AG10803 (cell line): ENCODE data around the gene ARHGEF28.

Source experiments
- DNase-seq: peaks from one replicate; pipeline ENCODE4 v3.0.0; 2010; ENCODE audit warnings: low read depth
- H3K4me3 ChIP-seq: 2 replicates; pipeline ENCODE4 v1.5.1; 2011; ENCODE audit warnings: mild to moderate bottlenecking, low read length, control low read depth
- CTCF ChIP-seq: conservative IDR thresholded peaks from 2 replicates; pipeline ENCODE4 v1.5.1; 2011; ENCODE audit warnings: mild to moderate bottlenecking, low read length, control low read depth, inconsistent platforms

The ARHGEF28 gene

DNA sequence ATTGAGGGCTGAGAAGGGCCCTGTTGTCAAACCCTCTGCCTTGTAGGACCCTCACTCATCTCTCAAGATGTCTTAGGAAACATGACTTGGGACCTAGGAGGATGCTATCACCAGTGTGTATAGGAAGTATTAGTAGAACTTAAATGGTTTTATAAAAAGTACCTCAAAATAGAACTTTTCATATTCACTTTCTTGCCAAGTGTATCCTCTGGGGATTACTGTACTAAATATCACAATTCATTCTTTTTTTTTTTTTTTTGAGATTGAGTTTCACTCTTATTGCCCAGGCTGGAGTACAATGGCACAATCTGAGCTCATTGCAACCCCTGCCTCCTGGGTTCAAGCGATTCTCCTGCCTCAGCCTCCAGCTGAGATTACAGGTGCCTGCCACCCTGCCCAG lies 56.2 kb downstream of the ARHGEF28 start:
- no peak for TF ChIP-seq CTCF
- DNase-seq, result no peak
- H3K4me3 ChIP-seq, result no peak overlapping the region

DNA sequence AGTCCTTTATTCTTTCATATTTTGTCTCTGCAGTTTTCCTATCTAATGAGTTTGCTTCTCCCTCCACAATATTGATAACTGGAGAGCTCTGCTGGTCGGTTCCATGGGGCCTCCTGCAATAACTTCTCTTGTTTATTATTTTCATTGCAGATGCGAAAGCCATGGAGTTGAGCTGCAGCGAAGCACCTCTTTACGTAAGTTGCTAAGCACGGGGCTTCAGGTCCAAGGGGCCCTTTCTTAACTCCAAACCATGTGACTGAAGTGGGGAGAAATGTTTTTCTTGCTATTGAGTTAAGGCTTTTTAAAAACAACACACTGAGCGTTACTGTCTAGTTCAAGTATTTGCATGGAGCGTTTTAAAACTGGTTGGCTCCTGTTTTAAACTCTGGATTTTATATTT lies 58.7 kb downstream of the ARHGEF28 start:
- no peak overlapping the region for H3K4me3 ChIP-seq
- TF ChIP-seq CTCF, result no peak
- DNase-seq, result no peak

- no peak for TF ChIP-seq CTCF
- no peak for DNase-seq
- H3K4me3 ChIP-seq, result no peak overlapping the region
These were observed 60.9 kb downstream of the ARHGEF28 start for GRCh38 chr5:73686912-73687311.

DNA sequence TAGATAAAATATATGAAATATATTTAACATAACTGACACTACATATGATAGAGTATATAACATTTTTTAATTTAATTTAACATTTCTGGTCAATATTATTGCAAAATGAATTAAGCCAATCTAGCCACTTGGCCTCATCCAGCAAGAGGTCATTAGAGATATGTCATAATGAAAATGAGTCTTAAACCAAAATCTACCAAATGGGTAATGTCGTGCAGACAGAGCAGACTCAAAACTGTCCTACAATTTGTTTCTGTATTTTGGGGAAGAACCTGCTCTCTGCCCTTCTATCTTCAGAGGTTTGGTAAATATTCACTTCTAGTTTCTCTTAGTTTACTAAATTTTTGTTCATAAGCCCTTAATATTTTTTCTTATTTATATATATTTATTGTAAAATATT lies 61.4 kb downstream of the ARHGEF28 start:
- DNase-seq, result no peak
- H3K4me3 ChIP-seq, result no peak overlapping the region
- no peak for TF ChIP-seq CTCF

GRCh38 chr5:73690015-73690414 lies 64.0 kb downstream of the ARHGEF28 start:
- no peak for TF ChIP-seq CTCF
- no peak for DNase-seq
- no peak overlapping the region for H3K4me3 ChIP-seq

- no peak for DNase-seq
- no peak for TF ChIP-seq CTCF
These were observed 65.5 kb downstream of the ARHGEF28 start for GRCh38 chr5:73691302-73692080.

GRCh38 chr5:73692166-73692640 lies 66.2 kb downstream of the ARHGEF28 start:
- peak; percentile 79 for DNase-seq
- H3K4me3 ChIP-seq, result no peak overlapping the region
- no peak for TF ChIP-seq CTCF

More at GRCh38 chr5:73691302-73692080, 65.5 kb downstream of the ARHGEF28 start:
- no peak overlapping the region for H3K4me3 ChIP-seq
